Middle frontal gyrus (tissue), 1 donor: ENCODE measurements around the gene SPCS3.
"Not testable (repeated sequence)": the region's sequence is repeated elsewhere in the genome, so short reads cannot be mapped to it uniquely, and the experiment has no call there.

Experiments
- DNase-seq: peaks from one replicate; pipeline ENCODE4 v3.0.0-alpha.2; 2015; ENCODE audit warnings: low spot score; ENCODE audit errors: extremely low spot score

SPCS3 gene

DNA sequence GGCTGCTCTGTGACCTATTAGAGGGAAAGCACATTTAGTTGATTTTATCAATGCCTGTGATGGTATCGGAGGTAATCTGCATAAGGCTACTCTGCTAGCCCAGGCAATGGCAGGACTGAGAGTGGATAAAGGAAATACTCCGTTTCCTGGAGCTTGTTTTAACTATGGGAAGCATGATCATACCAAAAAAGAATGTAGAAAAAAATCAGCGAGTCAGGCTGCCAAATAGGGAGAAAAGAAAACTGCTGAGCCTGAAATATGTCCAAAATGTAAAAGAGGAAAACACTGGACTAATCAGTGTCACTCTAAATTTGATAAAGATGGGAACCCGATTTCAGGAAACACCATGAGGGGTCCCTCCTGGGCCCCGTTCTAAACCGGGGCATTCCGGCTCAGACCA is 25.6 kb downstream of the SPCS3 start:
- not testable (repeated sequence) for DNase-seq

GRCh38 chr4:176346836-176347235 is 27.1 kb downstream of the SPCS3 start:
- DNase-seq, result not testable (repeated sequence)

GRCh38 chr4:176350671-176351070 is 30.9 kb downstream of the SPCS3 start:
- no peak for DNase-seq

DNA sequence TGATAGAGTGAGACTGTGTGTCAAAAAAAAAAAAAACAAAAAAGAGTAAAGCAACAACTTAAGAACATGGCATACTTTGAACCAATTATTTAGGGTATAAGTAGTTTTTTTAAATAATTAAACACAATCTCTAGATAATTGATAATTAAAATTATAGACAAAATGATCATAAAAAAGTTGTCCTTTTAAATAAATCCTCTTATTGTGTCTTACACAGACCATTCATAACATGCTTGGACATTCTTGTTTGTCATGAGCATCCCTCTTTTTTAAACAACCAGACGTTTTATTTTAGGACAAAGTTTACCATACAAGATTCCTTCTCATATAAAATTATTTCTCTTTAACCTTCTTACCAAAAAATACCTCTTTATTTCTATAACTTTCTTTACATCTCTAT is 35.1 kb downstream of the SPCS3 start:
- no peak for DNase-seq

DNA sequence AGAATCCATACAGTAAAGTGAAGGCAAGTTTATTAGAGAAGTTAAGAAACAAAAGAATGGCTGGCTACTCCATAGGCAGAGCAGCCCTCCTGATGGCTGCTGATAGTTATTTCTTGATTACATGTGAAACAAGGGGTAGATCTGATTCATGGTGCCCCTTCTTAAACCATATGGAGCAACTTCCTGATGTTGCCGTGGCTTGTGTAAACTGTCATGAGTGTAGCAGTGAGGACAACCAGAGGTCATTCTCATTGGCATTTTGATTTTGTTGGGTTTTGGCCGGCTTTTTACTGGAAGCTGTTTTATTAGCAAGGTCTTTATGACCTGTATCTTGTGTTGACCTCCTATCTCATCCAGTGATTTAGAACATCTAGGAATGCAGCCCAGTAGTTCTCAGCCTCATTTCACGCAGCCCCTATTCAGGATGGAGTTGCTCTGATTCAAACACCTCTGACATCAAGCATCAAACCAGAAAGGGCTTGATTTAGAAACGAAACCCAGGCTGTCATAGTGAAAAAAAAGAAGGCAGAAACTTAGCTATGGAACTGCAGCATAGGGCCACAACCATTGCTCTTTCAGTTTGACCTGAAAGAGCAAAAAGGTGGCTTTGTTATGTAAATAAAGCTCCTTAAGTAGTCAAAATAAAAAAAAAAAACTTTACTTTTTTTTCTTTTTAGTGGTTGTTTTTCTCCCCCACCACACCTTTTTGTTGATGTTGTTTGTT is 37.8 kb downstream of the SPCS3 start:
- no peak for DNase-seq

DNA sequence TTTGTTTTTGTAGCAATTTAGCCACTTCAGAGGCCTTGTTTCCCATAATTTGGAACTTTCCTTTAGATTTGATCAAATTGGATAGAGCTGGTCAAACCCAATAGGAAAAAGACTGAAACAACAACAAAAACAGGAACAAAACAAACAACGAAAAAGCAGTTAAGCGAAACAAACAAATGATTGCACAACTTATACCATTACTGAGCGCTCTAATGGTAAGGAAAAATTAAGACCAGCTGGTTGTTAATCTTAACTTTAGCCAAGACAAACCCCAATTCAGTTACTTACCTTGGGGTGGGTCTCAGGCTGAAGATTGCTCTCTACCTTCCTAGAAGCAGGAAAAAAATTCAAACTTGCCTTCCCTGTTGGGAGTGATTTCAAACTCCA is 38.3 kb downstream of the SPCS3 start:
- no peak for DNase-seq

GRCh38 chr4:176359590-176359989 is 39.8 kb downstream of the SPCS3 start:
- no peak for DNase-seq

GRCh38 chr4:176360446-176360845 is 40.7 kb downstream of the SPCS3 start:
- no peak for DNase-seq

DNA sequence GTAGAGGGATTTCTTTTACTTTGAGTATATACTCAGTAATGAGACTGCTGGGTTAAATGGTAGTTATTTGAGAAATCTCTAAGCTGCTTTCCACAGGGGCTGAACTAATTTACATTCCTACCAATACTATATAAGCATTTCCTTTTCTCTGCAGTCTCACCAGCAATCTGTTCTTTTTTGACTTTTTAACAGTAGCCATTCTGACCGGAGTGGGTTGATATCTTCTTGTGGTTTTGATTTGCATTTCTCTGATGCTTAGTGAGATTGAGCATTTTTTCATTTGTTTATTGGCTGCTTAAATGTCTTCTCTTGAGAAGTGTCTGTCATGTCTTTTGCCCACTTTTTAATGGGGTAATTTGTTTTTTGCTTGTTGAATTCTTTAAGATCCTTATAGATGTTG is 43.3 kb downstream of the SPCS3 start:
- DNase-seq, result no peak

- no peak for DNase-seq
Observed at GRCh38 chr4:176367771-176368465, 48.2 kb downstream of the SPCS3 start.

- DNase-seq, result peak; percentile 54
Observed at GRCh38 chr4:176376032-176376614, 56.4 kb downstream of the SPCS3 start.

GRCh38 chr4:176377780-176378179 is 58.0 kb downstream of the SPCS3 start:
- DNase-seq, result no peak

DNA sequence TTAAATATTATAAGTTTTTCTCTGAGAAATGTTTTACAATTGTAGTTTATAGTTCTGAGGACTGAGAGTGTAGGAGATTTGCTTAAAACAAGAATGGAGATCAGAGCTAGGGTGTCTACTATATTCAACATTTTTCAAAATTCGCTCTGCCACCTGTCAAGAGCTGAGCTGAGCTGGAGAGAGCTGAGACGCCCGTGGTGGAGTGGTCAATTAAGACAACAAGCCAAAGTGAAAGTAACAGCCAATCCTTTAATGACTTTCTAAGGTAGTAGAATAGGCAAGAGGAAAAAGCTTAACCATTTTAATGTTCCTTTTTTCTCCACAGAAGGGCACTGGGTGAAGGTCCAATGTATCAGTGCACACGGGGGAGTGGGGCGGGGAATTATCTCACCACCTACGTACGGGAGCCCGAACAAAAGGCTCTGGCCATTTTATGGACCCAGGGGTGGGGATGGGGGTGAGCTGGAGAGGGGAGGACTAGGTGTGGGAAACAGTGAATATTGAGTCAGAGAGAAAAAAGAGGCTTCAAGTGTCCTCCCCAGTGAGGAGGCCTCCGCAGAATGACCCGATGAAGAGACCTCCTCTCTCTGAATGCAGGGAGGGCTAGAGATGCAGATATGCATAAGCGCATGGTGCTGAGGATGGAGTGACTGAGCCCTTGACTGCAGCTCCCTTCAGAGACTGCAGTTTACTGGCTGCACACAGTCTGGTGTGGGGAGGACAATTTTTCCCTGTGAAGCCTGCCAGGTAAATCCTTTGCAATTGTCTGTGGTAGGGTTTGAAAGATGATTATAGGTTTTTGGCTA is 60.8 kb downstream of the SPCS3 start:
- no peak for DNase-seq
